HepG2 (cell line): Measurements from ENCODE around the gene LMAN2. TPM values are rescaled to one million over a fixed set of nuclear protein-coding genes. Genes with fewer than 3 reads are reported as not detected.

Source experiments
- ARNT ChIP-seq: fragments of 450-650 bp; IDR thresholded peaks from 2 replicates; pipeline ENCODE4 v1.6.1; 2017
- FOSL1 ChIP-seq: sonication (generic); formaldehyde crosslinking; IDR thresholded peaks from 2 replicates; pipeline ENCODE4 v1.9.0; 2021; ENCODE audit warnings: missing genetic modification reagents, borderline replicate concordance
- FOXO1 ChIP-seq: sonication (generic); formaldehyde crosslinking; IDR thresholded peaks from 2 replicates; pipeline ENCODE4 v1.4.0; 2020; ENCODE audit warnings: missing genetic modification reagents
- HES4 ChIP-seq: sonication (generic); formaldehyde crosslinking; IDR thresholded peaks from 2 replicates; pipeline ENCODE4 v1.9.0; 2021; ENCODE audit warnings: mild to moderate bottlenecking, missing genetic modification reagents, borderline replicate concordance
- ISX ChIP-seq: sonication (generic); formaldehyde crosslinking; conservative IDR thresholded peaks from 2 replicates; pipeline ENCODE4 v1.5.0; 2020; ENCODE audit warnings: missing genetic modification reagents
- MEIS2 ChIP-seq: sonication (generic); formaldehyde crosslinking; IDR thresholded peaks from 2 replicates; pipeline ENCODE4 v1.9.0; 2021; ENCODE audit warnings: mild to moderate bottlenecking, missing genetic modification reagents
- PTBP1 ChIP-seq: fragments of 200-400 bp; formaldehyde crosslinking; IDR thresholded peaks from 2 replicates; pipeline ENCODE4 v1.6.1; 2018; ENCODE audit warnings: low read length, low read depth; ENCODE audit not compliant: poor library complexity, severe bottlenecking
- RBM39 ChIP-seq: fragments of 200-400 bp; formaldehyde crosslinking; IDR thresholded peaks from one replicate; pipeline ENCODE4 v1.6.1; 2018; ENCODE audit warnings: antibody characterized with exemption, mild to moderate bottlenecking, low read depth, low read length; ENCODE audit not compliant: poor library complexity, severe bottlenecking
- RXRB ChIP-seq: IDR thresholded peaks from 2 replicates; pipeline ENCODE4 v1.6.1; 2016; ENCODE audit warnings: borderline replicate concordance, missing genetic modification reagents, missing compliant biosample characterization
- TP53 ChIP-seq: sonication (generic); formaldehyde crosslinking; conservative IDR thresholded peaks from 2 replicates; pipeline ENCODE4 v1.4.0; 2020; ENCODE audit warnings: missing genetic modification reagents
- ZFP62 ChIP-seq: sonication (generic); formaldehyde crosslinking; IDR thresholded peaks from 2 replicates; pipeline ENCODE4 v1.4.0; 2020; ENCODE audit warnings: missing genetic modification reagents
- ZNF329 ChIP-seq: sonication (generic); formaldehyde crosslinking; IDR thresholded peaks from 2 replicates; pipeline ENCODE4 v1.9.0; 2021; ENCODE audit warnings: low read depth, mild to moderate bottlenecking, missing genetic modification reagents
- ZNF7 ChIP-seq: IDR thresholded peaks from 2 replicates; pipeline ENCODE4 v1.6.1; 2016; ENCODE audit warnings: missing biosample characterization, missing genetic modification reagents
- ZNF746 ChIP-seq: sonication (generic); formaldehyde crosslinking; IDR thresholded peaks from 2 replicates; pipeline ENCODE4 v1.8.0; 2022; ENCODE audit warnings: mild to moderate bottlenecking, missing genetic modification reagents
- ZNF891 ChIP-seq: sonication (generic); formaldehyde crosslinking; IDR thresholded peaks from 2 replicates; pipeline ENCODE4 v1.5.0; 2020; ENCODE audit warnings: mild to moderate bottlenecking, missing genetic modification reagents
- ZSCAN12 ChIP-seq: sonication (generic); formaldehyde crosslinking; IDR thresholded peaks from 2 replicates; pipeline ENCODE4 v1.9.0; 2021; ENCODE audit warnings: mild to moderate bottlenecking, missing genetic modification reagents
- polyA plus RNA-seq, 8 experiments: library from polyadenylated mRNA; depleted of rRNA in 3 of 8; stranded (reverse) in 7 of 8; unstranded in 1 of 8; fragments of >200 nt; fragmentation: Illumina TruSeq in 4 of 8; extraction: Trizol in 4 of 8; gene quantifications; 2 replicates each; pipeline versions ENCODE4 v1.2.1 to v1.2.3, GENCODE V29; 2011 to 2016; ENCODE audit warnings: low read depth in 4 of 8, missing spikeins in 1 of 8, mixed read lengths in 1 of 8; ENCODE audit not compliant: insufficient read depth in 1 of 8
- total RNA-seq, 5 experiments: library from RNA; depleted of rRNA; stranded (reverse); fragments of >200 nt; fragmentation: Illumina TruSeq; extraction: Trizol; gene quantifications; 2 replicates each; pipeline ENCODE4 v1.2.3, GENCODE V29; 2016; ENCODE audit warnings: low read depth in 1 of 5
- TF ChIP-seq, protein P1 (sequence below): fragments of 450-650 bp; IDR thresholded peaks from 2 replicates; pipeline ENCODE4 v1.6.1; 2016
- TF ChIP-seq, protein P2 (sequence below): sonication (generic); formaldehyde crosslinking; IDR thresholded peaks from 2 replicates; pipeline ENCODE4 v1.5.1; 2020; ENCODE audit warnings: mild to moderate bottlenecking, moderate library complexity, missing genetic modification reagents
- TF ChIP-seq, protein P3 (sequence below): sonication (generic); formaldehyde crosslinking; IDR thresholded peaks from 2 replicates; pipeline ENCODE4 v1.8.1; 2022; ENCODE audit warnings: mild to moderate bottlenecking, missing genetic modification reagents
- TF ChIP-seq, protein P4 (sequence below): sonication (generic); formaldehyde crosslinking; IDR thresholded peaks from 2 replicates; pipeline ENCODE4 v1.5.1; 2020; ENCODE audit warnings: mild to moderate bottlenecking, missing genetic modification reagents, borderline replicate concordance

LMAN2 gene
- total and polyA plus RNA-seq, 2 of the 13 experiments (the other 11 are each of a cell fraction or from before 2014, with no cell fraction given), result 191 to 197 TPM

DNA sequence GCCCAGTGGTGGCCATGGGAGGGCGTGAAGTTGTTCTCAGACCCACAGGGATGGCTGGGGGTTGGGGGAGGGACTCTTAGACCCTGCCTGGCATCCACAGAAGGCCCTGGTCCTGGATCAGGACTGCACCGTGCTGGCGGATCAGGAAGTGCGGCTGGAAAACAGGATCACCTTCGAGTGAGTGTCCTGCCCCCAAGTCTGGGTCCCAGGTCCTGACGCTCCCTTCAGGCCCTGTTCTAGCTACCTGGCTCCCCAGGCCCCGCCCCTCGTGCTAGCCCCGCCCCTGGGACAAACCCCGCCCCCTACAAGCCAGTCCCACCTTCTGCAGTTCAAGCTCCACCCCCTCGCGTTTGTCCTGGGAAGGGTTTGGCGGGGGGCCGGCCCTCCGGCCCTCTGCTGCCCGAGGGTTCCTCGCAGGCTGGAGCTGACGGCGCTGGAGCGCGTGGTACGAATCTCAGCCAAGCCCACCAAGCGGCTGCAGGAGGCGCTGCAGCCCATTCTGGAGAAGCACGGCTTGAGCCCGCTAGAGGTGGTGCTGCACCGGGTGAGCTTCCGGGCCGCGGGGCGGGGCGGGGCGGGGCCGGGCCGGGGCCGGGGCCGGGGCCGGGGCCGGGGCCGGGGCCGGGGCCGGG lies 19.1 kb upstream of the LMAN2 start (continued):
- TF ChIP-seq ARNT (no peak), RXRB (peak; percentile 56), ISX (no peak), ZNF746 (CRISPR knock-in tag) (no peak), ZSCAN12 (CRISPR knock-in tag) (no peak), MEIS2 (CRISPR knock-in tag) (peak; percentile 58; the same call in 1 of the 2 replicates), FOSL1 (CRISPR knock-in tag) (no peak), PTBP1 (no peak), TP53 (CRISPR knock-in tag) (no peak), FOXO1 (no peak), RBM39 (no peak), ZFP62 (no peak), ZNF891 (CRISPR knock-in tag) (no peak; the same call in 1 of the 2 replicates), ZNF7 (CRISPR knock-in tag) (no peak), HES4 (no peak), ZNF329 (CRISPR knock-in tag) (0 out of 2 replicates have a peak, but pooled peaks have one; percentile 62)
- TF ChIP-seq, protein P1, sequence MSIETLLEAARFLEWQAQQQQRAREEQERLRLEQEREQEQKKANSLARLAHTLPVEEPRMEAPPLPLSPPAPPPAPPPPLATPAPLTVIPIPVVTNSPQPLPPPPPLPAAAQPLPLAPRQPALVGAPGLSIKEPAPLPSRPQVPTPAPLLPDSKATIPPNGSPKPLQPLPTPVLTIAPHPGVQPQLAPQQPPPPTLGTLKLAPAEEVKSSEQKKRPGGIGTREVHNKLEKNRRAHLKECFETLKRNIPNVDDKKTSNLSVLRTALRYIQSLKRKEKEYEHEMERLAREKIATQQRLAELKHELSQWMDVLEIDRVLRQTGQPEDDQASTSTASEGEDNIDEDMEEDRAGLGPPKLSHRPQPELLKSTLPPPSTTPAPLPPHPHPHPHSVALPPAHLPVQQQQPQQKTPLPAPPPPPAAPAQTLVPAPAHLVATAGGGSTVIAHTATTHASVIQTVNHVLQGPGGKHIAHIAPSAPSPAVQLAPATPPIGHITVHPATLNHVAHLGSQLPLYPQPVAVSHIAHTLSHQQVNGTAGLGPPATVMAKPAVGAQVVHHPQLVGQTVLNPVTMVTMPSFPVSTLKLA, result no peak
- TF ChIP-seq, protein P2, sequence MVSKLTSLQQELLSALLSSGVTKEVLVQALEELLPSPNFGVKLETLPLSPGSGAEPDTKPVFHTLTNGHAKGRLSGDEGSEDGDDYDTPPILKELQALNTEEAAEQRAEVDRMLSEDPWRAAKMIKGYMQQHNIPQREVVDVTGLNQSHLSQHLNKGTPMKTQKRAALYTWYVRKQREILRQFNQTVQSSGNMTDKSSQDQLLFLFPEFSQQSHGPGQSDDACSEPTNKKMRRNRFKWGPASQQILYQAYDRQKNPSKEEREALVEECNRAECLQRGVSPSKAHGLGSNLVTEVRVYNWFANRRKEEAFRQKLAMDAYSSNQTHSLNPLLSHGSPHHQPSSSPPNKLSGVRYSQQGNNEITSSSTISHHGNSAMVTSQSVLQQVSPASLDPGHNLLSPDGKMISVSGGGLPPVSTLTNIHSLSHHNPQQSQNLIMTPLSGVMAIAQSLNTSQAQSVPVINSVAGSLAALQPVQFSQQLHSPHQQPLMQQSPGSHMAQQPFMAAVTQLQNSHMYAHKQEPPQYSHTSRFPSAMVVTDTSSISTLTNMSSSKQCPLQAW (CRISPR knock-in tag), result peak; percentile 86
- TF ChIP-seq, protein P3, sequence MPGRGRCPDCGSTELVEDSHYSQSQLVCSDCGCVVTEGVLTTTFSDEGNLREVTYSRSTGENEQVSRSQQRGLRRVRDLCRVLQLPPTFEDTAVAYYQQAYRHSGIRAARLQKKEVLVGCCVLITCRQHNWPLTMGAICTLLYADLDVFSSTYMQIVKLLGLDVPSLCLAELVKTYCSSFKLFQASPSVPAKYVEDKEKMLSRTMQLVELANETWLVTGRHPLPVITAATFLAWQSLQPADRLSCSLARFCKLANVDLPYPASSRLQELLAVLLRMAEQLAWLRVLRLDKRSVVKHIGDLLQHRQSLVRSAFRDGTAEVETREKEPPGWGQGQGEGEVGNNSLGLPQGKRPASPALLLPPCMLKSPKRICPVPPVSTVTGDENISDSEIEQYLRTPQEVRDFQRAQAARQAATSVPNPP (CRISPR knock-in tag), result no peak
- TF ChIP-seq, protein P4, sequence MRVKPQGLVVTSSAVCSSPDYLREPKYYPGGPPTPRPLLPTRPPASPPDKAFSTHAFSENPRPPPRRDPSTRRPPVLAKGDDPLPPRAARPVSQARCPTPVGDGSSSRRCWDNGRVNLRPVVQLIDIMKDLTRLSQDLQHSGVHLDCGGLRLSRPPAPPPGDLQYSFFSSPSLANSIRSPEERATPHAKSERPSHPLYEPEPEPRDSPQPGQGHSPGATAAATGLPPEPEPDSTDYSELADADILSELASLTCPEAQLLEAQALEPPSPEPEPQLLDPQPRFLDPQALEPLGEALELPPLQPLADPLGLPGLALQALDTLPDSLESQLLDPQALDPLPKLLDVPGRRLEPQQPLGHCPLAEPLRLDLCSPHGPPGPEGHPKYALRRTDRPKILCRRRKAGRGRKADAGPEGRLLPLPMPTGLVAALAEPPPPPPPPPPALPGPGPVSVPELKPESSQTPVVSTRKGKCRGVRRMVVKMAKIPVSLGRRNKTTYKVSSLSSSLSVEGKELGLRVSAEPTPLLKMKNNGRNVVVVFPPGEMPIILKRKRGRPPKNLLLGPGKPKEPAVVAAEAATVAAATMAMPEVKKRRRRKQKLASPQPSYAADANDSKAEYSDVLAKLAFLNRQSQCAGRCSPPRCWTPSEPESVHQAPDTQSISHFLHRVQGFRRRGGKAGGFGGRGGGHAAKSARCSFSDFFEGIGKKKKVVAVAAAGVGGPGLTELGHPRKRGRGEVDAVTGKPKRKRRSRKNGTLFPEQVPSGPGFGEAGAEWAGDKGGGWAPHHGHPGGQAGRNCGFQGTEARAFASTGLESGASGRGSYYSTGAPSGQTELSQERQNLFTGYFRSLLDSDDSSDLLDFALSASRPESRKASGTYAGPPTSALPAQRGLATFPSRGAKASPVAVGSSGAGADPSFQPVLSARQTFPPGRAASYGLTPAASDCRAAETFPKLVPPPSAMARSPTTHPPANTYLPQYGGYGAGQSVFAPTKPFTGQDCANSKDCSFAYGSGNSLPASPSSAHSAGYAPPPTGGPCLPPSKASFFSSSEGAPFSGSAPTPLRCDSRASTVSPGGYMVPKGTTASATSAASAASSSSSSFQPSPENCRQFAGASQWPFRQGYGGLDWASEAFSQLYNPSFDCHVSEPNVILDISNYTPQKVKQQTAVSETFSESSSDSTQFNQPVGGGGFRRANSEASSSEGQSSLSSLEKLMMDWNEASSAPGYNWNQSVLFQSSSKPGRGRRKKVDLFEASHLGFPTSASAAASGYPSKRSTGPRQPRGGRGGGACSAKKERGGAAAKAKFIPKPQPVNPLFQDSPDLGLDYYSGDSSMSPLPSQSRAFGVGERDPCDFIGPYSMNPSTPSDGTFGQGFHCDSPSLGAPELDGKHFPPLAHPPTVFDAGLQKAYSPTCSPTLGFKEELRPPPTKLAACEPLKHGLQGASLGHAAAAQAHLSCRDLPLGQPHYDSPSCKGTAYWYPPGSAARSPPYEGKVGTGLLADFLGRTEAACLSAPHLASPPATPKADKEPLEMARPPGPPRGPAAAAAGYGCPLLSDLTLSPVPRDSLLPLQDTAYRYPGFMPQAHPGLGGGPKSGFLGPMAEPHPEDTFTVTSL (CRISPR knock-in tag), result no peak
